ENCODE results near the gene CACNA1C.

The CACNA1C gene

GRCh38 chr12:2507814-2508213, 455.0 kb downstream of the CACNA1C start:
- Histone ChIP-seq H3K36me3 (replicated peaks) (no peaks in the 10 kb centered on the region), H3K4me3 (ENCODE audit: low read depth, low read length) (no peak overlapping the region), H3K27me3 (replicated peaks) (no peaks in the 10 kb centered on the region), H3K27ac (no peak overlapping the region)
- in situ Hi-C loops (cut with HindIII; ENCODE audit: low pct_ligation_motif_present, low sequenced_read_pairs), result no loop called here
- DNase-seq, result no peak
- no peak for TF ChIP-seq CTCF (IDR thresholded peaks at IDR 0.05; ENCODE audit: low read depth, low read length, missing control alignments)

- Histone ChIP-seq H3K36me3 (replicated peaks) (no peaks in the 10 kb centered on the region), H3K27ac (no peak overlapping the region), H3K27me3 (replicated peaks) (no peaks in the 10 kb centered on the region), H3K4me3 (ENCODE audit: low read depth, low read length) (no peak overlapping the region)
- in situ Hi-C loops (cut with HindIII; ENCODE audit: low pct_ligation_motif_present, low sequenced_read_pairs), result no loop called here
- TF ChIP-seq CTCF (IDR thresholded peaks at IDR 0.05; ENCODE audit: low read depth, low read length, missing control alignments), result no peak
- no peak for DNase-seq
Measured at GRCh38 chr12:2509137-2509536, 456.4 kb downstream of the CACNA1C start.

- no peak for TF ChIP-seq CTCF (IDR thresholded peaks at IDR 0.05; ENCODE audit: low read depth, low read length, missing control alignments)
- in situ Hi-C loops (cut with HindIII; ENCODE audit: low pct_ligation_motif_present, low sequenced_read_pairs), result no loop called here
Measured at GRCh38 chr12:2510045-2510444, 457.3 kb downstream of the CACNA1C start.

GRCh38 chr12:2513141-2514037, 460.6 kb downstream of the CACNA1C start:
- in situ Hi-C loops (cut with HindIII; ENCODE audit: low pct_ligation_motif_present, low sequenced_read_pairs), result no loop called here
- no peak for TF ChIP-seq CTCF (IDR thresholded peaks at IDR 0.05; ENCODE audit: low read depth, low read length, missing control alignments)

More at GRCh38 chr12:2510045-2510444, 457.3 kb downstream of the CACNA1C start:
- H3K27ac ChIP-seq, result no peak overlapping the region
- no peak overlapping the region for H3K4me3 ChIP-seq (ENCODE audit: low read depth, low read length)
- H3K36me3 ChIP-seq (replicated peaks), result no peaks in the 10 kb centered on the region
- H3K27me3 ChIP-seq (replicated peaks), result no peaks in the 10 kb centered on the region
- DNase-seq, result no peak

GRCh38 chr12:2514038-2514340, 461.2 kb downstream of the CACNA1C start:
- H3K36me3 ChIP-seq (replicated peaks), result no peaks in the 10 kb centered on the region
- DNase-seq, result no peak
- H3K27me3 ChIP-seq (replicated peaks), result no peaks in the 10 kb centered on the region
- H3K4me3 ChIP-seq (ENCODE audit: low read depth, low read length), result no peak overlapping the region
- in situ Hi-C loops (cut with HindIII; ENCODE audit: low pct_ligation_motif_present, low sequenced_read_pairs), result no loop called here
- TF ChIP-seq CTCF (IDR thresholded peaks at IDR 0.05; ENCODE audit: low read depth, low read length, missing control alignments), result no peak
- no peak overlapping the region for H3K27ac ChIP-seq

More at GRCh38 chr12:2513141-2514037, 460.6 kb downstream of the CACNA1C start:
- no peak overlapping the region for H3K27ac ChIP-seq
- no peaks in the 10 kb centered on the region for H3K36me3 ChIP-seq (replicated peaks)
- DNase-seq, result no peak
- H3K4me3 ChIP-seq (ENCODE audit: low read depth, low read length), result no peak overlapping the region
- no peaks in the 10 kb centered on the region for H3K27me3 ChIP-seq (replicated peaks)

All from brain microvascular endothelial cell (primary cell).